Suprapubic skin (tissue), 4 donors: Measurements from ENCODE around the gene LIPK. TPM values are rescaled to one million over a fixed set of nuclear protein-coding genes. Genes with fewer than 3 reads are reported as not detected.
A peak's percentile ranks its signal among the peaks of the same experiment; 100 is the strongest.

Experiments
- DNase-seq, 2 donors: peaks; one replicate each; pipeline ENCODE4 v3.0.0-alpha.2; 2019; ENCODE audit warnings: low spot score in 2 of 2
- H3K27ac ChIP-seq: fragments of 200-600 bp; sonication (generic); one replicate; pipeline ENCODE4 v1.5.1; 2019
- H3K27me3 ChIP-seq: fragments of 200-600 bp; sonication (generic); one replicate; pipeline ENCODE4 v1.5.1; 2019
- H3K36me3 ChIP-seq: fragments of 200-600 bp; sonication (generic); one replicate; pipeline ENCODE4 v1.5.1; 2019
- H3K4me1 ChIP-seq: fragments of 200-600 bp; sonication (generic); one replicate; pipeline ENCODE4 v1.5.1; 2019
- H3K4me3 ChIP-seq: fragments of 200-600 bp; sonication (generic); one replicate; pipeline ENCODE4 v1.5.1; 2019; ENCODE audit warnings: mild to moderate bottlenecking
- H3K9me3 ChIP-seq: fragments of 200-600 bp; sonication (generic); one replicate; pipeline ENCODE4 v1.5.1; 2019
- CTCF ChIP-seq, 2 donors: fragments of 200-600 bp in 1 of 2; fragments of 450-650 bp in 1 of 2; sonication (generic) in 1 of 2; IDR thresholded peaks; one replicate each; pipeline ENCODE4 v1.5.1; 2016 to 2019; ENCODE audit warnings: antibody characterized with exemption in 2 of 2, mild to moderate bottlenecking in 1 of 2, moderate library complexity in 1 of 2
- EP300 ChIP-seq: sonication (generic); formaldehyde crosslinking; IDR thresholded peaks from one replicate; pipeline ENCODE4 v1.6.1; 2017; ENCODE audit warnings: antibody characterized with exemption
- POLR2A ChIP-seq, 2 donors: fragments of 450-650 bp; IDR thresholded peaks; one replicate each; pipeline ENCODE4 v1.6.1; 2017; ENCODE audit warnings: antibody characterized with exemption in 2 of 2, mild to moderate bottlenecking in 2 of 2, moderate library complexity in 2 of 2
- POLR2AphosphoS5 ChIP-seq, 3 donors: sonication (generic); formaldehyde crosslinking; IDR thresholded peaks; one replicate each; pipeline ENCODE4 v1.6.1; 2017; ENCODE audit warnings: antibody characterized with exemption in 3 of 3
- WGBS: methylation state at CpG from one replicate; pipeline ENCODE4 v1.1.5; 2018; 5-methylcytosine and 5-hydroxymethylcytosine counted together
- total RNA-seq, 4 donors: library from RNA; depleted of rRNA; stranded (reverse); fragments of >200 nt; gene quantifications; one replicate each; pipeline ENCODE4 v1.1.0, GENCODE V29; 2016

Gene LIPK
- total RNA-seq, 4 donors from 2014 or later = 2.6 to 23.4 (median 18.0) TPM

GRCh38 chr10:88755753-88756152 lies 49.7 kb downstream of the LIPK start:
- Histone ChIP-seq H3K36me3 (no peaks in the 10 kb centered on the region), H3K4me3 (no peak overlapping the region), H3K27ac (no peak overlapping the region), H3K9me3 (no peaks in the 10 kb centered on the region), H3K27me3 (no peaks in the 10 kb centered on the region), H3K4me1 (peaks cover 8% of the 10 kb centered on the region)
- DNase-seq = no peak
- TF ChIP-seq EP300 (no peak), CTCF (IDR thresholded peaks at IDR 0.05) (no peak), POLR2A (IDR thresholded peaks at IDR 0.05) (no peak), POLR2AphosphoS5 (IDR thresholded peaks at IDR 0.05) (no peak)
- 65% methylated on average over 3 of the region's 3 CpGs for WGBS

- 0% methylated on average over 1 of the region's 1 CpG for WGBS
- H3K36me3 ChIP-seq = no peaks in the 10 kb centered on the region
- TF ChIP-seq CTCF (IDR thresholded peaks at IDR 0.05) (no peak), POLR2AphosphoS5 (IDR thresholded peaks at IDR 0.05) (no peak), EP300 (no peak), POLR2A (IDR thresholded peaks at IDR 0.05) (no peak)
Observed at GRCh38 chr10:88756660-88757059, 50.6 kb downstream of the LIPK start.

DNA sequence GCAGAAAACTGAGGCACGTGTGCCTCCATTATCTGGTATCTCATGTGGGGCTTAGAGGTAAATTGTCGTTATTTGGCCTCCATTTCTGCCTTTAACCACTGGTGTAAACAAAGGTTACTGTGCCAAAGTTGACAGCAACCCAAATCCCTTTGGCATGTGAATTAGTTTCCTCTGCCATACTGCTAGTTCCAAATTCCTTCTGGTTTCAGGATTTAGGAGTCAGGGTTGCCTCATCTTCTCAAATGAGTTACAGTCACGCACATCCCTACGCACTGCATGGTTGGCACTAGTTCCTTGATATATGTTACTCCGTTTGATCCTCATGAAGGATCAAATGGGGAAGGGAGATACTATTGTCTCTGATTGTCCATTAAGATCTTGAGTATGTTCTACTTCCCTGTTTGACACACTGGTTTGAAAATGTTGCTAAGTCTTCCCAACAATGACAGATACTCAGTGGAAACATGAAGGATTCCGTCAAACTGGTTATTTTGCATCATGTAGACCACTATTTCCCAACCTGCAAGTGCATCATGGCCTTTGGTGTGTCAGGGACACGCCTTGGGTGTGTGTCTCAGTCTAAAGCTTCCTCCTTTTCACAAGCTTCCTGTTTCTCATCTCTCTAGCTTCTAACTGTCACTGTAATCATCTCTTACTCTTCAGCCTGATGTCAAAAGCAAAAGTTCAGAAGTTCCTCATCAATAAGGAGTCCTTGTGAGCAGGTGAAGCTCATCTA lies 53.5 kb downstream of the LIPK start, which contains the start of gene LIPN:
TSS of gene LIPN (plus strand) at position 655 of the 736 bp plus-strand sequence. CDS start 1,386 bp downstream, outside the sequence.
- Histone ChIP-seq H3K9me3 (no peaks in the 10 kb centered on the region), H3K27ac (peak within 1 kb of the TSS; percentile 39), H3K4me1 (peaks cover 2% of the 10 kb centered on the region), H3K36me3 (no peaks in the 10 kb centered on the region), H3K27me3 (no peaks in the 10 kb centered on the region), H3K4me3 (no peak within 1 kb of the TSS)
- TF ChIP-seq POLR2AphosphoS5 (IDR thresholded peaks at IDR 0.05) = no peak
- no peak for DNase-seq
- 73% methylated on average over 7 of the region's 7 CpGs for WGBS

More at GRCh38 chr10:88756660-88757059, 50.6 kb downstream of the LIPK start:
- Histone ChIP-seq H3K27ac (no peak overlapping the region), H3K4me1 (peaks cover 8% of the 10 kb centered on the region), H3K9me3 (no peaks in the 10 kb centered on the region), H3K27me3 (no peaks in the 10 kb centered on the region), H3K4me3 (no peak overlapping the region)
- DNase-seq = no peak

DNA sequence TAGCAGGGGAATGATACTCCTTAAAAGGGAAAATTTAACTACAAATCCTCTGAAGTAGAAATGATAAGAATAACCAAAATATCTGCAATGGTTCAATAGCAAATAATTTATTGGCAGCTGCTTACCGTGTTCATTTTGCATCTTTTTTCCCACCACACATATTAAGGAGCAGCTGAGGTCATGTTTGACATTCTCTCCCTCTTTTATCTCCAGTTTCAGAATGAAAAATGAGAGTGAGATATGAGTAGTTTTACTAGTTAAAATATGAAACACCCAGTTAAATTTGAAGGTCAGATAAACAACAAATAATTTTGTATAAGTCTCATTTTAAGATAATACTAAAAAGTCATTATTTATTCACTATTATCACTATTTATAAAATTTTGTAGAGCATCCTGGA lies 56.9 kb downstream of the LIPK start:
- Histone ChIP-seq H3K4me1 (no peaks in the 10 kb centered on the region), H3K4me3 (no peak overlapping the region), H3K27me3 (no peaks in the 10 kb centered on the region), H3K36me3 (no peaks in the 10 kb centered on the region), H3K9me3 (no peaks in the 10 kb centered on the region), H3K27ac (no peak overlapping the region)
- WGBS = 62% methylated on average over 1 of the region's 1 CpG
- no peak for TF ChIP-seq CTCF (IDR thresholded peaks at IDR 0.05)
- no peak for TF ChIP-seq EP300
- no peak for TF ChIP-seq POLR2AphosphoS5 (IDR thresholded peaks at IDR 0.05)
- no peak for TF ChIP-seq POLR2A (IDR thresholded peaks at IDR 0.05)
- DNase-seq = no peak

DNA sequence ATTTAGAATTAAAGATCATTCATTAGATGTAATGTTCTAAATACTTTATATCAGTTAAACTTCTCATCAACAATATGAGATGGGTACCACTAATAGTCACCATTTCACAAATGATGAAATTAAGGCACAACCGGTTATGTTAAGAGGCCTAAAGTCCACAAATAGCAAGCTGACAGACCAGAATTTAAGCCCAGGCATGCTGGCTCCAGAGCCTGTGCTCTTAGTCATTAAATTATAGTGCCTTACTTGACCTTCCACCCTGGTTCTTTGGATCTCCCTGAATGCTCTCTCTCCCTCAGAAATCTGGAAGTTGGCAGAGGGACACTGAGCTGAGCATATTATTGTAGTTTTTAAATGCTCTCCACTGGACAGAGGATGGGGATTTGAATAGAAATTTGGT lies 57.4 kb downstream of the LIPK start:
- DNase-seq = no peak
- H3K4me1 ChIP-seq = peaks cover 2% of the 10 kb centered on the region
- H3K9me3 ChIP-seq = no peaks in the 10 kb centered on the region
- H3K27ac ChIP-seq = no peak overlapping the region
- H3K36me3 ChIP-seq = no peaks in the 10 kb centered on the region
- TF ChIP-seq EP300 (no peak), CTCF (IDR thresholded peaks at IDR 0.05) (no peak), POLR2AphosphoS5 (IDR thresholded peaks at IDR 0.05) (no peak), POLR2A (IDR thresholded peaks at IDR 0.05) (no peak)
- WGBS = 33% methylated on average over 1 of the region's 1 CpG
- no peaks in the 10 kb centered on the region for H3K27me3 ChIP-seq
- H3K4me3 ChIP-seq = no peak overlapping the region
